Body of pancreas (tissue), 4 donors: ENCODE data around the gene FAM240B.

Experiments used
- POLR2A ChIP-seq, 3 donors: fragments of 450-650 bp; IDR thresholded peaks; one replicate each; pipeline ENCODE4 v1.6.1; 2016; ENCODE audit warnings: antibody characterized with exemption in 3 of 3, mild to moderate bottlenecking in 2 of 3
- TF ChIP-seq, protein P1 (sequence below), 7 experiments: fragments of 450-650 bp in 4 of 7; fragments of 200-600 bp in 3 of 7; sonication (generic) in 3 of 7; IDR thresholded peaks; one replicate each; pipeline ENCODE4 v1.5.1; 2016 to 2019; ENCODE audit warnings: antibody characterized with exemption in 7 of 7

DNA sequence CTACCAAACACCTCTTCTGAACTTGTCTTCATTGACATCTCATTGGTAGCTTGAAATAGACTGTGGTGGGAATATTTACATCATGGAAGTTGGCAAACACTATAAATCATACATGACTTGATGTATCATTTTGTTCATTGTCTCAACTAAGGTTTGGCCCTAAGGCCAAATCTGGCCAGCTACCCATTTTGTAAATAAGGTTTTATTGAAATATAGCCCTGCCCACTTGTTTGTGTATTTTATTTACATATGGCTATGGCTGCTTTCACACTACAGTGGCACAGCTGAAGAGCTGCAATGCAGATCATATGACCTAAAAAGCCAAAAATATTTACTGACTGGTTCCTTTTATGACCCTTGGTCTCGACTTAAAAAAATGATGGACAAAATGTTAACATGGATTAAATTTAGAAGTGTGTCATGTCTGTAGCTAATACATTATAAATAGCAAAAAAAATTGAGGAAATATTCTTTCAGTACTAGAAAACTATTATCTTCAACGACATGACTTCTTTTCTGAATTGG, 22.1 kb downstream of the FAM240B start:
- TF ChIP-seq, protein P1, sequence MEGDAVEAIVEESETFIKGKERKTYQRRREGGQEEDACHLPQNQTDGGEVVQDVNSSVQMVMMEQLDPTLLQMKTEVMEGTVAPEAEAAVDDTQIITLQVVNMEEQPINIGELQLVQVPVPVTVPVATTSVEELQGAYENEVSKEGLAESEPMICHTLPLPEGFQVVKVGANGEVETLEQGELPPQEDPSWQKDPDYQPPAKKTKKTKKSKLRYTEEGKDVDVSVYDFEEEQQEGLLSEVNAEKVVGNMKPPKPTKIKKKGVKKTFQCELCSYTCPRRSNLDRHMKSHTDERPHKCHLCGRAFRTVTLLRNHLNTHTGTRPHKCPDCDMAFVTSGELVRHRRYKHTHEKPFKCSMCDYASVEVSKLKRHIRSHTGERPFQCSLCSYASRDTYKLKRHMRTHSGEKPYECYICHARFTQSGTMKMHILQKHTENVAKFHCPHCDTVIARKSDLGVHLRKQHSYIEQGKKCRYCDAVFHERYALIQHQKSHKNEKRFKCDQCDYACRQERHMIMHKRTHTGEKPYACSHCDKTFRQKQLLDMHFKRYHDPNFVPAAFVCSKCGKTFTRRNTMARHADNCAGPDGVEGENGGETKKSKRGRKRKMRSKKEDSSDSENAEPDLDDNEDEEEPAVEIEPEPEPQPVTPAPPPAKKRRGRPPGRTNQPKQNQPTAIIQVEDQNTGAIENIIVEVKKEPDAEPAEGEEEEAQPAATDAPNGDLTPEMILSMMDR (IDR thresholded peaks at IDR 0.05): no peak
- TF ChIP-seq POLR2A (IDR thresholded peaks at IDR 0.05): no peak
